ENCODE measurements around the gene UNC5A. TPM values are rescaled to one million over a fixed set of nuclear protein-coding genes. Genes with fewer than 3 reads are reported as not detected.

UNC5A gene
- polyA plus RNA-seq, 1 of the 3 experiments (the other 2 are of a cell fraction): 0.46 TPM

- Histone ChIP-seq H3K4me2 (no peak overlapping the region), H3K9me3 (no peaks in the 10 kb centered on the region), H3K4me1 (ENCODE audit: control insufficient read depth in 1 of 2, insufficient read depth in 2 of 2, low read depth in 1 of 2, low read length in 1 of 2) (peaks cover 0 to 32% of the 10 kb centered on the region in 2 experiments; a peak in 2 of 4 replicates), H3K79me2 (ENCODE audit: insufficient read depth) (no peaks in the 10 kb centered on the region), H3K9me2 (no peaks in the 10 kb centered on the region), H3F3A (replicated peaks; ENCODE audit: insufficient read depth) (no peaks in the 10 kb centered on the region), H4K20me1 (ENCODE audit: insufficient read depth) (no peaks in the 10 kb centered on the region), H2AFZ (ENCODE audit: low read depth) (no peak overlapping the region), H3K36me3 (replicated peaks in 1 of 2; ENCODE audit: control insufficient read depth in 1 of 2, insufficient read depth in 2 of 2, low read length in 1 of 2) (no peaks in the 10 kb centered on the region), H3K27ac (ENCODE audit: low read depth in 2 of 2, low read length in 1 of 2) (no peak overlapping the region), H3K4me3 (ENCODE audit: low read depth in 2 of 2, low read length in 1 of 2) (no peak overlapping the region), H3K27me3 (ENCODE audit: insufficient read depth) (no peaks in the 10 kb centered on the region), H3K9ac (no peak overlapping the region)
- ChIA-PET CTCF (interaction anchor here (0.8 to 4.1 kb wide), 3 partner anchors 13 to 75 kb away, joined by 3 to 19 read pairs (median 8); partner anchors contain the start of genes HK3 and UNC5A), POLR2A (no interaction called here)
- no peak for TF ChIP-seq FOXM1 (IDR thresholded peaks at IDR 0.05; ENCODE audit: low read depth)
- no peak for TF ChIP-seq MEF2A (IDR thresholded peaks at IDR 0.05; ENCODE audit: borderline replicate concordance, low read depth)
- TF ChIP-seq, protein P1, sequence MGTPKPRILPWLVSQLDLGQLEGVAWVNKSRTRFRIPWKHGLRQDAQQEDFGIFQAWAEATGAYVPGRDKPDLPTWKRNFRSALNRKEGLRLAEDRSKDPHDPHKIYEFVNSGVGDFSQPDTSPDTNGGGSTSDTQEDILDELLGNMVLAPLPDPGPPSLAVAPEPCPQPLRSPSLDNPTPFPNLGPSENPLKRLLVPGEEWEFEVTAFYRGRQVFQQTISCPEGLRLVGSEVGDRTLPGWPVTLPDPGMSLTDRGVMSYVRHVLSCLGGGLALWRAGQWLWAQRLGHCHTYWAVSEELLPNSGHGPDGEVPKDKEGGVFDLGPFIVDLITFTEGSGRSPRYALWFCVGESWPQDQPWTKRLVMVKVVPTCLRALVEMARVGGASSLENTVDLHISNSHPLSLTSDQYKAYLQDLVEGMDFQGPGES (IDR thresholded peaks at IDR 0.05; ENCODE audit: low read depth, low read length): no peak
- TF ChIP-seq SIN3A (IDR thresholded peaks at IDR 0.05; ENCODE audit: borderline replicate concordance, low read depth, low read length): no peak
- no peak for TF ChIP-seq RAD21 (IDR thresholded peaks at IDR 0.05; ENCODE audit: low read length)
- TF ChIP-seq, protein P2, sequence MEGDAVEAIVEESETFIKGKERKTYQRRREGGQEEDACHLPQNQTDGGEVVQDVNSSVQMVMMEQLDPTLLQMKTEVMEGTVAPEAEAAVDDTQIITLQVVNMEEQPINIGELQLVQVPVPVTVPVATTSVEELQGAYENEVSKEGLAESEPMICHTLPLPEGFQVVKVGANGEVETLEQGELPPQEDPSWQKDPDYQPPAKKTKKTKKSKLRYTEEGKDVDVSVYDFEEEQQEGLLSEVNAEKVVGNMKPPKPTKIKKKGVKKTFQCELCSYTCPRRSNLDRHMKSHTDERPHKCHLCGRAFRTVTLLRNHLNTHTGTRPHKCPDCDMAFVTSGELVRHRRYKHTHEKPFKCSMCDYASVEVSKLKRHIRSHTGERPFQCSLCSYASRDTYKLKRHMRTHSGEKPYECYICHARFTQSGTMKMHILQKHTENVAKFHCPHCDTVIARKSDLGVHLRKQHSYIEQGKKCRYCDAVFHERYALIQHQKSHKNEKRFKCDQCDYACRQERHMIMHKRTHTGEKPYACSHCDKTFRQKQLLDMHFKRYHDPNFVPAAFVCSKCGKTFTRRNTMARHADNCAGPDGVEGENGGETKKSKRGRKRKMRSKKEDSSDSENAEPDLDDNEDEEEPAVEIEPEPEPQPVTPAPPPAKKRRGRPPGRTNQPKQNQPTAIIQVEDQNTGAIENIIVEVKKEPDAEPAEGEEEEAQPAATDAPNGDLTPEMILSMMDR (IDR thresholded peaks at IDR 0.05): no peak
- no peak for TF ChIP-seq GATA2 (CRISPR knock-in tag; IDR thresholded peaks at IDR 0.05)
- no peak for TF ChIP-seq FOXJ3 (CRISPR knock-in tag; IDR thresholded peaks at IDR 0.05)
- no peak for TF ChIP-seq GABPA (IDR thresholded peaks at IDR 0.05; ENCODE audit: low read depth)
- TF ChIP-seq TEAD4 (IDR thresholded peaks at IDR 0.05; ENCODE audit: borderline replicate concordance, insufficient read depth): no peak
- no peak for TF ChIP-seq EZH2phosphoT487 (IDR thresholded peaks at IDR 0.05; ENCODE audit: borderline replicate concordance, low read depth)
- TF ChIP-seq RCOR1 (IDR thresholded peaks at IDR 0.05; ENCODE audit: low read length): no peak
- WGBS (ENCODE audit: low lambda C conversion rate): 76% methylated on average over 11 of the region's 13 CpGs
- DNase-seq: no peak
Observed at GRCh38 chr5:176886336-176887251, 76.2 kb downstream of the UNC5A start.
